ENCODE data around the gene ONECUT1. TPM values are rescaled to one million over a fixed set of nuclear protein-coding genes. Genes with fewer than 3 reads are reported as not detected.

ONECUT1 gene
- total and polyA plus RNA-seq, 2 donors (not counting 3 experiments of a cell fraction or from before 2014, with no cell fraction given): not detected

DNA sequence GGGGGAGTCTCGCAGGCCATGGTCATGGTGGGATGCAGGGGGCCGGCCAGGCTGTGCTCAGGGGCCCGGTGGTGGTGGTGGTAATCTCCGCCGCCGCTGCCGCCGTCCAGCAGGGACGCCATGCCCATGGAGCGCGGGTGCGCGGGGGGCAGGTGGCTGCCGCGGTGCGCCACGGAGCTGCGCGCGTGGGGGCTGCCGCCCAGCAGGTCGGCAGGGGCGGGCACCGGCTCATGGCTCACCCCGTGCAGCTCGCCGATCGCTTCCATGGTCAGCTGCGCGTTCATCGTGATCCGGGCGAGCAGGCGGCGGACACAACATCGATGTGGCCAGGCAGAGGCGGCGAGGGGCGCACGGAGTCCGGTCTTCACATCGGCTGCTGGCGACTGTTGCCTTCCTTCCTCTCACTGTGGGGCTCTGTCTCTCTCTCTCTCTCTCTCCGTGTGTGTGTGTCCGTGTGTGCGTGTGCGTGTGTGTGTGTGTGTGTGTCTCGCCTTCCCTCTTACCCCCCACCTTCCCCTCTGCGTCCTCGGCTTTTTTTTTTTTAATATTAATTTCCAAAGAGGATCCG, 451 bp downstream of the ONECUT1 start:
- Histone ChIP-seq H3K4me1 (ENCODE audit: control insufficient read depth, extremely low read depth, insufficient read depth, low read length) (peaks cover 9% of the 10 kb centered on the region), H3K27me3 (ENCODE audit: control insufficient read depth in 2 of 2, insufficient read depth in 2 of 2, low read length in 2 of 2) (peaks cover 83 to 92% of the 10 kb centered on the region in 2 experiments), H2AFZ (ENCODE audit: low read depth, low read length) (peak overlapping the region; percentile 27), H3K79me2 (ENCODE audit: control insufficient read depth, insufficient read depth, low read length) (no peaks in the 10 kb centered on the region), H3K9me3 (replicated peaks; ENCODE audit: control insufficient read depth, insufficient read depth, low read length) (no peaks in the 10 kb centered on the region), H3K9me1 (replicated peaks; ENCODE audit: control insufficient read depth, extremely low read depth, insufficient read depth, low read length) (no peaks in the 10 kb centered on the region), H3K36me3 (ENCODE audit: control insufficient read depth in 2 of 2, extremely low read depth in 1 of 2, insufficient read depth in 2 of 2, low read length in 2 of 2) (no peaks in the 10 kb centered on the region), H4K20me1 (replicated peaks; ENCODE audit: control insufficient read depth, extremely low read depth, insufficient read depth, low read length) (no peaks in the 10 kb centered on the region), H3K9ac (replicated peaks; ENCODE audit: extremely low read depth, insufficient read depth, low read length) (no peak overlapping the region), H3K4me2 (ENCODE audit: insufficient read depth, low read length) (peak overlapping the region; percentile 74), H3K27ac (ENCODE audit: insufficient read depth, low read depth, low read length) (no peak overlapping the region), H3K4me3 (replicated peaks in 1 of 3; ENCODE audit: insufficient read depth in 1 of 3, low read depth in 1 of 3, low read length in 3 of 3) (peak overlapping the region in 2 of 3 experiments; percentile 16 to 37)
- no TSS peak for BruUV-seq (replicated peaks)
- dilution Hi-C loops (cut with MboI; ENCODE audit: extremely low pct_ligation_motif_present, low sequenced_read_pairs): no loop called here
- FAIRE-seq (peak; percentile 67), DNase-seq (ENCODE audit: low read depth, low spot score) (no peak)
- ChIA-PET CTCF (no interaction called here), POLR2A (no interaction called here)
- intact Hi-C loops (cut with micrococcal nuclease): no loop called here
- TF ChIP-seq EZH2 (IDR thresholded peaks at IDR 0.05; ENCODE audit: borderline replicate concordance, low read depth, low read length, severe bottlenecking) (peak; percentile 22), MYC (IDR thresholded peaks at IDR 0.05; ENCODE audit: low read depth, low read length) (no peak)

- DNase-seq (ENCODE audit: low read depth, low spot score) (no peak), FAIRE-seq (no peak)
- dilution Hi-C loops (cut with MboI; ENCODE audit: extremely low pct_ligation_motif_present, low sequenced_read_pairs): no loop called here
- no TSS peak for BruUV-seq (replicated peaks)
- Histone ChIP-seq H3K4me3 (replicated peaks in 1 of 3; ENCODE audit: insufficient read depth in 1 of 3, low read depth in 1 of 3, low read length in 3 of 3) (no peak overlapping the region), H3K27me3 (ENCODE audit: control insufficient read depth in 2 of 2, insufficient read depth in 2 of 2, low read length in 2 of 2) (peaks cover 84 to 92% of the 10 kb centered on the region in 2 experiments), H3K4me1 (ENCODE audit: control insufficient read depth, extremely low read depth, insufficient read depth, low read length) (peaks cover 9% of the 10 kb centered on the region), H3K79me2 (ENCODE audit: control insufficient read depth, insufficient read depth, low read length) (no peaks in the 10 kb centered on the region), H3K9ac (replicated peaks; ENCODE audit: extremely low read depth, insufficient read depth, low read length) (no peak overlapping the region), H3K4me2 (ENCODE audit: insufficient read depth, low read length) (no peak overlapping the region), H2AFZ (ENCODE audit: low read depth, low read length) (no peak overlapping the region), H3K9me3 (replicated peaks; ENCODE audit: control insufficient read depth, insufficient read depth, low read length) (no peaks in the 10 kb centered on the region), H3K36me3 (ENCODE audit: control insufficient read depth in 2 of 2, extremely low read depth in 1 of 2, insufficient read depth in 2 of 2, low read length in 2 of 2) (no peaks in the 10 kb centered on the region), H3K27ac (ENCODE audit: insufficient read depth, low read depth, low read length) (no peak overlapping the region), H4K20me1 (replicated peaks; ENCODE audit: control insufficient read depth, extremely low read depth, insufficient read depth, low read length) (no peaks in the 10 kb centered on the region), H3K9me1 (replicated peaks; ENCODE audit: control insufficient read depth, extremely low read depth, insufficient read depth, low read length) (no peaks in the 10 kb centered on the region)
- intact Hi-C loops (cut with micrococcal nuclease): no loop called here
- ChIA-PET CTCF (no interaction called here), POLR2A (no interaction called here)
- TF ChIP-seq POLR2AphosphoS5 (IDR thresholded peaks at IDR 0.05; ENCODE audit: insufficient read depth, low read depth, low read length): no peak
- TF ChIP-seq FOS (IDR thresholded peaks at IDR 0.05; ENCODE audit: borderline replicate concordance, insufficient read depth, low read length): no peak
- no peak for TF ChIP-seq GATA2 (IDR thresholded peaks at IDR 0.05; ENCODE audit: insufficient read depth, insufficient read length, low read depth, low read length)
- TF ChIP-seq POLR2A (IDR thresholded peaks at IDR 0.05; ENCODE audit: low read depth, low read length): no peak
- no peak for TF ChIP-seq JUN (IDR thresholded peaks at IDR 0.05; ENCODE audit: borderline replicate concordance, insufficient read depth, insufficient read length, low read depth)
- TF ChIP-seq, protein P1, sequence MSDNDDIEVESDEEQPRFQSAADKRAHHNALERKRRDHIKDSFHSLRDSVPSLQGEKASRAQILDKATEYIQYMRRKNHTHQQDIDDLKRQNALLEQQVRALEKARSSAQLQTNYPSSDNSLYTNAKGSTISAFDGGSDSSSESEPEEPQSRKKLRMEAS (IDR thresholded peaks at IDR 0.05; ENCODE audit: insufficient read depth, insufficient read length): no peak
- TF ChIP-seq EZH2 (IDR thresholded peaks at IDR 0.05; ENCODE audit: borderline replicate concordance, low read depth, low read length, severe bottlenecking): peak; percentile 28
Measured at GRCh38 chr15:52789008-52789600, 1.0 kb downstream of the ONECUT1 start.

Data from endothelial cell of umbilical vein (primary cell).